Measurements from ENCODE around the gene CFAP45.

- no peak for TF ChIP-seq EP300 (IDR thresholded peaks at IDR 0.05; ENCODE audit: low read depth)
- TF ChIP-seq POLR2A (IDR thresholded peaks at IDR 0.05), result no peak
- no peak for TF ChIP-seq POLR2AphosphoS5 (IDR thresholded peaks at IDR 0.05)
- no peak for TF ChIP-seq CTCF (IDR thresholded peaks at IDR 0.05)
These were observed 51.6 kb downstream of the CFAP45 start for GRCh38 chr1:159848326-159848725.
